B cell (primary cell): ENCODE measurements around the gene C1orf174. TPM values are rescaled to one million over a fixed set of nuclear protein-coding genes. Genes with fewer than 3 reads are reported as not detected.

Experiments used
- ATAC-seq: fragments of 200-7000 bp; cut with Tn5 transposase; one replicate; pipeline ENCODE4 v1.10.0; 2021; ENCODE audit warnings: low read depth, mild to moderate bottlenecking, moderate number of reproducible peaks, moderate library complexity
- CTCF ChIA-PET: fragments of 350-600 bp; sonication (Branson Sonifier 250); formaldehyde crosslinking; loops from one replicate; lab custom pipeline; 2021; ENCODE audit warnings: antibody characterized with exemption, inconsistent platforms; lab: Charles Lee
- POLR2A ChIA-PET: fragments of 350-600 bp; sonication (Branson Sonifier 250); formaldehyde crosslinking; loops from one replicate; lab custom pipeline; 2021; ENCODE audit warnings: antibody characterized with exemption; lab: Charles Lee
- DNase-seq: peaks from one replicate; pipeline ENCODE4 v3.0.0; 2013
- H2AFZ ChIP-seq: 2 replicates; pipeline ENCODE4 v1.6.1; 2012; ENCODE audit warnings: mild to moderate bottlenecking, low read depth, low read length; ENCODE audit not compliant: insufficient read depth, poor library complexity, severe bottlenecking
- H3K27ac ChIP-seq, 2 donors: 1 replicate in 1 of 2; 2 replicates in 1 of 2; pipeline ENCODE4 v1.5.1; 2012 to 2013; ENCODE audit warnings: low read length in 2 of 2, mild to moderate bottlenecking in 2 of 2, moderate library complexity in 1 of 2
- H3K27me3 ChIP-seq, 4 experiments: fragments of 200-600 bp in 1 of 4; sonication (generic) in 1 of 4; replicated peaks in 1 of 4; 1 replicate in 2 of 4; 2 replicates in 2 of 4; pipeline versions ENCODE4 v1.6.1 to v1.7.0; 2013 to 2016; ENCODE audit warnings: low read length in 3 of 4, mild to moderate bottlenecking in 2 of 4, mixed read lengths in 1 of 4, moderate library complexity in 1 of 4; ENCODE audit not compliant: insufficient read depth in 4 of 4, control insufficient read depth in 3 of 4; ENCODE audit errors: control extremely low read depth in 1 of 4
- H3K36me3 ChIP-seq, 2 experiments: replicated peaks in 1 of 2; 1 replicate in 1 of 2; 2 replicates in 1 of 2; pipeline versions ENCODE4 v1.6.1 to v1.7.1; 2013; ENCODE audit warnings: low read length in 1 of 2; ENCODE audit not compliant: insufficient read depth in 2 of 2, control insufficient read depth in 1 of 2; ENCODE audit errors: control extremely low read depth in 1 of 2, extremely low read depth in 1 of 2
- H3K4me1 ChIP-seq, 2 donors: fragments of 200-600 bp in 1 of 2; sonication (generic) in 1 of 2; 1 replicate in 1 of 2; 2 replicates in 1 of 2; pipeline versions ENCODE4 v1.5.1 to v1.6.1; 2013 to 2017; ENCODE audit warnings: low read length in 2 of 2; ENCODE audit not compliant: control insufficient read depth in 2 of 2, insufficient read depth in 2 of 2
- H3K4me2 ChIP-seq: replicated peaks from 2 replicates; pipeline ENCODE3; 2012; ENCODE audit warnings: mild to moderate bottlenecking, low read depth, low read length; ENCODE audit not compliant: poor library complexity, severe bottlenecking
- H3K4me3 ChIP-seq, 5 experiments: fragments of 200-600 bp in 1 of 5; sonication (generic) in 1 of 5; 1 replicate in 3 of 5; 2 replicates in 2 of 5; pipeline versions ENCODE4 v1.5.1 to v1.7.0; 2011 to 2016; ENCODE audit warnings: low read length in 4 of 5, mild to moderate bottlenecking in 4 of 5, low read depth in 2 of 5, control low read depth in 1 of 5, moderate library complexity in 1 of 5; ENCODE audit not compliant: insufficient read depth in 1 of 5; ENCODE audit errors: control extremely low read depth in 1 of 5, extremely low read depth in 1 of 5
- H3K79me2 ChIP-seq: fragments of 200-600 bp; sonication (generic); one replicate; pipeline ENCODE4 v1.6.0; 2016; ENCODE audit warnings: low read length; ENCODE audit not compliant: control insufficient read depth, insufficient read depth
- H3K9ac ChIP-seq: fragments of 200-600 bp; sonication (generic); 2 replicates; pipeline ENCODE4 v1.6.1; 2017; ENCODE audit warnings: mild to moderate bottlenecking, low read length, moderate library complexity
- H3K9me3 ChIP-seq, 3 donors: one replicate each; pipeline versions ENCODE4 v1.6.1 to v1.7.1; 2013; ENCODE audit warnings: low read length in 2 of 3; ENCODE audit not compliant: control insufficient read depth in 2 of 3, insufficient read depth in 1 of 3; ENCODE audit errors: control extremely low read depth in 1 of 3
- H4K20me1 ChIP-seq: 2 replicates; pipeline ENCODE4 v1.6.0; 2012; ENCODE audit warnings: mild to moderate bottlenecking, low read length; ENCODE audit not compliant: insufficient read depth, control insufficient read depth, poor library complexity, severe bottlenecking
- H3K27ac Mint-ChIP-seq: one replicate; pipeline ENCODE4 v1.8.0; 2021; ENCODE audit warnings: mixed read lengths
- H3K27me3 Mint-ChIP-seq: one replicate; pipeline ENCODE4 v1.8.0; 2021; ENCODE audit warnings: mixed read lengths
- H3K4me1 Mint-ChIP-seq: one replicate; pipeline ENCODE4 v1.8.0; 2021; ENCODE audit warnings: mixed read lengths
- H3K4me3 Mint-ChIP-seq: one replicate; pipeline ENCODE4 v1.8.0; 2021; ENCODE audit warnings: mixed read lengths
- H3K9me3 Mint-ChIP-seq: one replicate; pipeline ENCODE4 v1.8.0; 2022; ENCODE audit warnings: mixed read lengths; ENCODE audit not compliant: insufficient read depth
- EZH2 ChIP-seq: IDR thresholded peaks from 2 replicates; pipeline ENCODE4 v1.6.1; 2012; ENCODE audit warnings: borderline replicate concordance, low read depth, mild to moderate bottlenecking, moderate library complexity, low read length; ENCODE audit not compliant: insufficient read depth, poor library complexity, severe bottlenecking
- WGBS: methylation state at CpG from one replicate; pipeline ENCODE4 v1.1.5; 2013; ENCODE audit warnings: missing lambda C conversion rate; ENCODE audit not compliant: insufficient coverage; 5-methylcytosine and 5-hydroxymethylcytosine counted together
- intact Hi-C: fragments of 100-400 bp; cut with micrococcal nuclease; formaldehyde crosslinking; loops from one replicate; pipeline ENCODE4 v1.10.0; 2022
- polyA plus RNA-seq: library from polyadenylated mRNA; depleted of rRNA; stranded (reverse); fragments of >200 nt; gene quantifications from 2 replicates; pipeline ENCODE4 v1.2.3, GENCODE V29; 2012
- total RNA-seq, 2 donors: library from RNA; stranded (reverse); fragments of 120-200 nt in 1 of 2; gene quantifications; 1 replicate in 1 of 2; 2 replicates in 1 of 2; pipeline versions ENCODE4 v1.2.3 to v1.2.4, GENCODE V29; 2013 to 2022
- TF ChIP-seq, protein P1 (sequence below): fragments of 200-600 bp; IDR thresholded peaks from one replicate; pipeline ENCODE4 v1.8.0; 2022; ENCODE audit warnings: antibody characterized with exemption, mild to moderate bottlenecking

Gene C1orf174
- total and polyA plus RNA-seq, 2 donors (not counting 1 experiment from before 2014, with no cell fraction given), result 33.2 to 49.8 TPM

DNA sequence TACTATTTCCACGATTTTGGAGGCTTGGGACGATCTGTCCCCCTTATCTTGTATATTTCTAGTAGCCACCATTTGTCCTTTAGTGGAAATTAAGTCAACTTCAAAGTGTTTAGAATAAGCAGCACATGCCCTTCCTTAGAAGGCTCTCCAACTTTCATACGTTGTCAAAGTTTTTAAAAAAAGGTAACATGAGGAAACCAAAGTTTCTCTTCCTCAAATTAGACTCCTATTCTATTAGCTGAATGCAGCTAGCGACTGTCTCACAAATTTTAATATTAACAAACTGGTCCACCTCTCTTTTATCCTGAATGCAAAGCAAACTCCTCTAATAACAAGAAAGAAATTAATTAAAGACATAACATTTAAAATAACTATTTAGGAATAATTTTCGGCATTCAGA is 6.9 kb downstream of the C1orf174 start:
- peak overlapping the region; percentile 26 for H3K27ac Mint-ChIP-seq
- no peaks in the 10 kb centered on the region for H3K27me3 Mint-ChIP-seq
- H3K9me3 Mint-ChIP-seq, result peaks cover 4% of the 10 kb centered on the region
- no peak overlapping the region for H3K4me3 Mint-ChIP-seq
- Histone ChIP-seq H2AFZ (no peak overlapping the region), H3K27me3 (no peaks in the 10 kb centered on the region), H3K9me3 (peaks cover 0 to 15% (median 4%) of the 10 kb centered on the region in 3 donors), H3K79me2 (peaks cover 70% of the 10 kb centered on the region), H3K9ac (no peak overlapping the region), H3K27ac (peak overlapping the region in 1 of 2 donors; percentile 65), H3K4me1 (peaks cover 8 to 25% of the 10 kb centered on the region in 2 donors), H4K20me1 (peaks cover 29% of the 10 kb centered on the region), H3K4me3 (no peak overlapping the region), H3K36me3 (peaks cover 10 to 36% of the 10 kb centered on the region in 2 experiments), H3K4me2 (peak overlapping the region; percentile 9)
- H3K4me1 Mint-ChIP-seq, result peaks cover 33% of the 10 kb centered on the region
- ChIA-PET CTCF (interaction anchor here (0.6 kb wide), 1 partner anchor 69 kb away, joined by 4 read pairs; no protein-coding TSS in a partner anchor), POLR2A (interaction anchor here (0.6 kb wide), 1 partner anchor 108 kb away, joined by 4 read pairs; no protein-coding TSS in a partner anchor)
- intact Hi-C loops, result no loop called here
- TF ChIP-seq EZH2, result no peak
- TF ChIP-seq, protein P1, sequence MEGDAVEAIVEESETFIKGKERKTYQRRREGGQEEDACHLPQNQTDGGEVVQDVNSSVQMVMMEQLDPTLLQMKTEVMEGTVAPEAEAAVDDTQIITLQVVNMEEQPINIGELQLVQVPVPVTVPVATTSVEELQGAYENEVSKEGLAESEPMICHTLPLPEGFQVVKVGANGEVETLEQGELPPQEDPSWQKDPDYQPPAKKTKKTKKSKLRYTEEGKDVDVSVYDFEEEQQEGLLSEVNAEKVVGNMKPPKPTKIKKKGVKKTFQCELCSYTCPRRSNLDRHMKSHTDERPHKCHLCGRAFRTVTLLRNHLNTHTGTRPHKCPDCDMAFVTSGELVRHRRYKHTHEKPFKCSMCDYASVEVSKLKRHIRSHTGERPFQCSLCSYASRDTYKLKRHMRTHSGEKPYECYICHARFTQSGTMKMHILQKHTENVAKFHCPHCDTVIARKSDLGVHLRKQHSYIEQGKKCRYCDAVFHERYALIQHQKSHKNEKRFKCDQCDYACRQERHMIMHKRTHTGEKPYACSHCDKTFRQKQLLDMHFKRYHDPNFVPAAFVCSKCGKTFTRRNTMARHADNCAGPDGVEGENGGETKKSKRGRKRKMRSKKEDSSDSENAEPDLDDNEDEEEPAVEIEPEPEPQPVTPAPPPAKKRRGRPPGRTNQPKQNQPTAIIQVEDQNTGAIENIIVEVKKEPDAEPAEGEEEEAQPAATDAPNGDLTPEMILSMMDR, result no peak
- ATAC-seq, result no peak
- peak; percentile 29 for DNase-seq
- 100% methylated on average over 1 of the region's 5 CpGs for WGBS

DNA sequence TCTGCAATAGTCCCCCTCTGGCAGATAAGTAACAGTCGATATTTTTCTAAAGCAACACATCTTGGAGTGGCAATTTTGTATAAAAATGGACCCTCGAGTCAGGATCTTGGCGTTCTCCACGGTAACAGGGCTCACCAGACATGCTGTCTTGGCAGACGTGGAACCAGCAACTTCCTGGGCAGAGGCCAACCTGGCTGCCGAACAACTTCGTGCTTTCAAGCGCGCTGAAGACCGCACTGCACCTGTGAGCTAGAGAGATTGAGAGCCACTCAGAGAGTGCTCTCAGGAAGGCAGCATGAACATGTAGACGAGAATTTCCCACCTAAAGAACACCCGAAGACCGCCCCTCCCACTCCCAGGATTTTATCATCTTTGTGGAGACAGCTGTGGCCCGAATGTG is 7.3 kb downstream of the C1orf174 start:
- WGBS, result 81% methylated on average over 12 of the region's 14 CpGs
- Histone ChIP-seq H3K27me3 (no peaks in the 10 kb centered on the region), H3K4me1 (peaks cover 8 to 25% of the 10 kb centered on the region in 2 donors), H3K79me2 (peaks cover 66% of the 10 kb centered on the region), H3K36me3 (peaks cover 14 to 40% of the 10 kb centered on the region in 2 experiments), H4K20me1 (peaks cover 29% of the 10 kb centered on the region), H2AFZ (no peak overlapping the region), H3K9me3 (peaks cover 0 to 11% (median 0%) of the 10 kb centered on the region in 3 donors), H3K4me3 (no peak overlapping the region), H3K4me2 (peak overlapping the region; percentile 9), H3K9ac (no peak overlapping the region), H3K27ac (peak overlapping the region in 1 of 2 donors; percentile 65)
- DNase-seq, result no peak
- ChIA-PET CTCF (no interaction called here), POLR2A (no interaction called here)
- H3K27ac Mint-ChIP-seq, result peak overlapping the region; percentile 38
- no peak for ATAC-seq
- no peak for TF ChIP-seq EZH2
- TF ChIP-seq, protein P1, result no peak
- intact Hi-C loops, result no loop called here
- peaks cover 29% of the 10 kb centered on the region for H3K4me1 Mint-ChIP-seq
- peak overlapping the region; percentile 44 for H3K4me3 Mint-ChIP-seq
- H3K9me3 Mint-ChIP-seq, result peaks cover 4% of the 10 kb centered on the region
- no peaks in the 10 kb centered on the region for H3K27me3 Mint-ChIP-seq
